Mesendoderm (in vitro differentiated cells): ENCODE results near the gene KRTAP10-2.

Experiments
- DNase-seq: peaks from one replicate; pipeline ENCODE4 v3.0.0; 2013
- H2AK5ac ChIP-seq: 2 replicates; pipeline ENCODE4 v1.6.1; 2013; ENCODE audit warnings: low read length, inconsistent platforms
- H2BK120ac ChIP-seq: 2 replicates; pipeline ENCODE4 v1.6.1; 2013; ENCODE audit warnings: low read depth, mild to moderate bottlenecking, low read length, moderate library complexity, mixed read lengths
- H2BK15ac ChIP-seq: replicated peaks from 2 replicates; pipeline ENCODE4 v1.6.1; 2013; ENCODE audit warnings: low read depth, mild to moderate bottlenecking, moderate library complexity
- H2BK5ac ChIP-seq: 2 replicates; pipeline ENCODE4 v1.6.1; 2013; ENCODE audit warnings: low read length, inconsistent platforms
- H3K18ac ChIP-seq: 2 replicates; pipeline ENCODE4 v1.6.1; 2013; ENCODE audit warnings: mild to moderate bottlenecking, low read length, mixed read lengths
- H3K23ac ChIP-seq: one replicate; pipeline ENCODE4 v1.6.1; 2013; ENCODE audit warnings: low read length
- H3K27ac ChIP-seq: 2 replicates; pipeline ENCODE4 v1.5.1; 2013; ENCODE audit warnings: low read depth, mild to moderate bottlenecking, inconsistent platforms, low read length, moderate library complexity
- H3K27me3 ChIP-seq: 2 replicates; pipeline ENCODE4 v1.6.1; 2013; ENCODE audit warnings: low read length, control low read depth, mild to moderate bottlenecking, inconsistent platforms; ENCODE audit not compliant: insufficient read depth, poor library complexity
- H3K36me3 ChIP-seq: 2 replicates; pipeline ENCODE4 v1.6.1; 2013; ENCODE audit warnings: low read length, inconsistent platforms; ENCODE audit not compliant: control insufficient read depth, insufficient read depth
- H3K4ac ChIP-seq: one replicate; pipeline ENCODE4 v1.6.1; 2013; ENCODE audit warnings: low read depth, mild to moderate bottlenecking, low read length, moderate library complexity
- H3K4me1 ChIP-seq: 2 replicates; pipeline ENCODE4 v1.6.1; 2013; ENCODE audit warnings: low read depth, low read length, inconsistent platforms; ENCODE audit not compliant: control insufficient read depth
- H3K4me2 ChIP-seq: 2 replicates; pipeline ENCODE4 v1.6.1; 2013; ENCODE audit warnings: low read length
- H3K4me3 ChIP-seq: 2 replicates; pipeline ENCODE4 v1.5.1; 2013; ENCODE audit warnings: mild to moderate bottlenecking, low read length
- H3K56ac ChIP-seq: one replicate; pipeline ENCODE4 v1.6.1; 2013; ENCODE audit warnings: low read length
- H3K79me1 ChIP-seq: 2 replicates; pipeline ENCODE4 v1.6.1; 2013; ENCODE audit warnings: low read length, inconsistent platforms
- H3K79me2 ChIP-seq: 2 replicates; pipeline ENCODE4 v1.6.1; 2013; ENCODE audit warnings: mild to moderate bottlenecking, low read length; ENCODE audit not compliant: control insufficient read depth, insufficient read depth
- H3K9ac ChIP-seq: 2 replicates; pipeline ENCODE4 v1.6.1; 2013; ENCODE audit warnings: low read length, inconsistent platforms
- H4K5ac ChIP-seq: one replicate; pipeline ENCODE4 v1.6.1; 2013; ENCODE audit warnings: low read length
- H4K8ac ChIP-seq: one replicate; pipeline ENCODE4 v1.6.1; 2013; ENCODE audit warnings: low read depth, mild to moderate bottlenecking, control low read depth, low read length, moderate library complexity
- WGBS: extraction: QIAGEN DNeasy Blood & Tissue Kit; methylation state at CpG from one replicate; pipeline ENCODE4 v1.1.7; 2013; ENCODE audit warnings: low lambda C conversion rate, missing lambda C conversion rate; ENCODE audit not compliant: insufficient coverage; ENCODE audit errors: extremely low coverage; 5-methylcytosine and 5-hydroxymethylcytosine counted together

Gene KRTAP10-2

DNA sequence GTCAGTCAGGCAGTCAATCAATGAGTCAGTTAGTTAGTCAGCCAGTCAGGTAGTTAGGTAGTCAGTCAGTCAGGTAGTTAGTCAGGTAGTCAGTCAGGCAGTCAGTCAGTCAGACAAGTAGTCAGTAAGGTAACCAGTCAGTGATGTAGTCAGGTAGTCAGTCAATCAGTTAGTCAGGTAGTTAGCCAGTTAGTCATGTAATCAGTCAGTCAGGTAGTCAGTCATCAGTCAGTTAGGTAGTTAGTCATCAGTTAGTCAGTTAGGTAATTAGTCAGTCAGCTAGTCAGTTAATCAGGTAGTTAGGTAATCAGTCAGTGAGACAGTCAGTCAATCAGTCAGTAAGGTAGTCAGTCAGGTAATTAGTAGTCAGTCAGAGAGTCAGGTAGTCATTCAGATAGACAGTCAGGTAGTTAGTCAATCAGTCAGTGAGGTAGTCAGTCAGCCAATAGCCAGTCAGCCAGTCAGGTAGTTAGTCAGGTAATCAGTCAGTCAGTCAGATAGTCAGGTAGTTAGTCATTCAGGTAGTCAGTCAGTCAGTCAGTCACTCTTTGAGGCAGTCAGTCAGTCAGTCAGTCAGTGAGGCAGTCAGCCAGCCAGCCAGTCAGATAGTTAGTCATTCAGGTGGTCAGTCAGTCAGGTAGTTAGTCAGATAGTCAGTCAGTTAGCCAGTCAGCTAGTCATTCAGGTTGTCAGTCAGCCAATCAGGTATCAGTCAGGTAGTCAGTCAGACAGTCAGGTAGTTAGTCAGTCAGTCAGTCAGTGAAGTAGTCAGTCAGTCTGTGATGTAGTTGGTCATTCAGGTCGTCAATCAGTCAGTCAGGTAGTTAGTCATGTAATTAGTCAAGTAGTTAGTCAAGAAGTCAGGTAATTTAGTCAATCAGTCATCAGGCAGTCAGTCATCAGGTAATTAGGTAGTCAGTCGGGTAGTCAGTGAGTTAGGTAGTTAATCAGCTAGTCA is 26.6 kb downstream of the KRTAP10-2 start:
- no peak overlapping the region for H3K4me2 ChIP-seq
- no peak overlapping the region for H3K23ac ChIP-seq
- no peak overlapping the region for H3K18ac ChIP-seq
- DNase-seq: no peak
- H3K9ac ChIP-seq: no peak overlapping the region
- no peak overlapping the region for H2BK15ac ChIP-seq
- no peak overlapping the region for H3K56ac ChIP-seq
- no peak overlapping the region for H3K4ac ChIP-seq
- H3K4me1 ChIP-seq: no peaks in the 10 kb centered on the region
- no peak overlapping the region for H4K5ac ChIP-seq
- no peak overlapping the region for H4K8ac ChIP-seq
- no peak overlapping the region for H2BK120ac ChIP-seq
- H3K79me2 ChIP-seq: no peaks in the 10 kb centered on the region
- H3K27ac ChIP-seq: no peak overlapping the region
- no peak overlapping the region for H3K4me3 ChIP-seq
- H2BK5ac ChIP-seq: no peak overlapping the region
- no peaks in the 10 kb centered on the region for H3K79me1 ChIP-seq
- H3K36me3 ChIP-seq: peaks cover 4% of the 10 kb centered on the region
- no peaks in the 10 kb centered on the region for H3K27me3 ChIP-seq
- no peak overlapping the region for H2AK5ac ChIP-seq
- WGBS: no CpG with 5 or more reads among the region's 2 CpGs

DNA sequence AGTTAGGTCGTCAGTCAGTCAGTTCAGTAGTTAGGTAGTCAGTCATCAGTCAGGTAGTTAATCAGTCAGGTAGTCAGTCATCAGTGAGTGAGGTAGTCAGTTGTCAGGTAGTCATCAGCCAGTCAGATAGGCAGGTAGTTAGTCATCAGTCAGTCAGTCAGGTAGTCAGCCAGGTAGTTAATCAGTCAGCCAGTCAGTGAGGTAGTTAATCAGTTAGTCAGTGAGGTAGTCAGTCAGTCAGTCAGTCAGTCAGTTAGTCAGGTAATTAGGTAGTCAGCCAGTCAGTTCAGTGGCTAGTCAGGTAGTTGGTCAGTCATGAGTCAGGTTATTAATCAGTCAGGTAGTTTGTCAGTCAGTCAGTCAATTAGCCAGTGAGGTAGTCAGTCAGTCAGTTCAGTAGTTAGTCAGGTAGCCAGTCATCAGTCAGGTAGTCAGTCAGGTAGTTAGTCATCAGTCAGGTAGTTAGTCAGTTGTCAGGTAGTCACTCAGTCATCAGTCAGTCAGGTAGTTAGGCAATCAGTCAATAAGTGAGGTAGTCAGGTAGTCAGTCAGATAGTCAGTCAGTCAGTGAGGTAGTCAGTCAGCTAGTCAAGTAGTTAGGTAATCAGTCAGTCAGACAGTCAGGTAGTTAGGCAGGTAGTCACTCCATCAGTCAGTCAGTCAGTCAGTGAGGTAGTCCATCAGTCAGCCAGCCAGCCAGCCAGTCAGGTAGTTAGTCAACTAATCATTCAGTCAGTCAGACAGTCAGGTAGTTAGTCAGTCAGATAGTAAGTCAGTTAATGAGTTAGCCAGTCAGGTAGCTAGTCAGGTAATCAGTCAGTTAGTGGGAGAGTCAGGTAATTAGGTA is 27.5 kb downstream of the KRTAP10-2 start:
- no peak overlapping the region for H4K8ac ChIP-seq
- H3K27me3 ChIP-seq: no peaks in the 10 kb centered on the region
- H2BK15ac ChIP-seq: no peak overlapping the region
- WGBS: no CpG with 5 or more reads among the region's 1 CpG
- H3K4me1 ChIP-seq: no peaks in the 10 kb centered on the region
- peaks cover 4% of the 10 kb centered on the region for H3K36me3 ChIP-seq
- no peak overlapping the region for H3K23ac ChIP-seq
- H3K4me3 ChIP-seq: no peak overlapping the region
- H4K5ac ChIP-seq: no peak overlapping the region
- H3K4ac ChIP-seq: no peak overlapping the region
- no peak overlapping the region for H3K27ac ChIP-seq
- no peak overlapping the region for H3K9ac ChIP-seq
- no peak overlapping the region for H2BK120ac ChIP-seq
- DNase-seq: no peak
- no peak overlapping the region for H3K18ac ChIP-seq
- no peak overlapping the region for H3K4me2 ChIP-seq
- H2AK5ac ChIP-seq: no peak overlapping the region
- no peak overlapping the region for H2BK5ac ChIP-seq
- H3K79me2 ChIP-seq: no peaks in the 10 kb centered on the region
- H3K56ac ChIP-seq: no peak overlapping the region
- H3K79me1 ChIP-seq: no peaks in the 10 kb centered on the region

- Histone ChIP-seq H2AK5ac (no peak overlapping the region), H3K4me1 (no peaks in the 10 kb centered on the region), H3K18ac (no peak overlapping the region), H3K27me3 (no peaks in the 10 kb centered on the region), H2BK120ac (no peak overlapping the region), H3K27ac (no peak overlapping the region), H4K5ac (no peak overlapping the region), H3K4me3 (no peak overlapping the region), H3K79me2 (no peaks in the 10 kb centered on the region), H3K56ac (no peak overlapping the region), H4K8ac (no peak overlapping the region), H3K36me3 (peaks cover 4% of the 10 kb centered on the region), H3K9ac (no peak overlapping the region), H3K4me2 (no peak overlapping the region), H3K23ac (no peak overlapping the region), H2BK5ac (no peak overlapping the region), H3K79me1 (no peaks in the 10 kb centered on the region), H2BK15ac (no peak overlapping the region), H3K4ac (no peak overlapping the region)
- no CpG with 5 or more reads among the region's 1 CpG for WGBS
- DNase-seq: no peak
These were observed 28.5 kb downstream of the KRTAP10-2 start for GRCh38 chr21:44522753-44523204.

GRCh38 chr21:44521928-44522752 is 29.2 kb downstream of the KRTAP10-2 start:
- Histone ChIP-seq H2BK120ac (no peak overlapping the region), H3K36me3 (peaks cover 4% of the 10 kb centered on the region), H3K4ac (no peak overlapping the region), H2BK15ac (no peak overlapping the region), H3K56ac (no peak overlapping the region), H3K79me1 (no peaks in the 10 kb centered on the region), H3K79me2 (no peaks in the 10 kb centered on the region), H4K5ac (no peak overlapping the region), H3K27me3 (no peaks in the 10 kb centered on the region), H3K4me1 (no peaks in the 10 kb centered on the region), H2BK5ac (no peak overlapping the region), H3K4me3 (no peak overlapping the region), H3K9ac (no peak overlapping the region), H3K23ac (no peak overlapping the region), H3K27ac (no peak overlapping the region), H4K8ac (no peak overlapping the region), H2AK5ac (no peak overlapping the region), H3K4me2 (no peak overlapping the region), H3K18ac (no peak overlapping the region)
- no CpG with 5 or more reads among the region's 33 CpGs for WGBS
- no peak for DNase-seq

- Histone ChIP-seq H3K18ac (no peak overlapping the region), H3K27ac (no peak overlapping the region), H4K8ac (no peak overlapping the region), H3K4me3 (no peak overlapping the region), H3K56ac (no peak overlapping the region), H3K23ac (no peak overlapping the region), H3K4me2 (no peak overlapping the region), H2BK5ac (no peak overlapping the region), H3K79me1 (no peaks in the 10 kb centered on the region), H2BK15ac (no peak overlapping the region), H2BK120ac (no peak overlapping the region), H3K27me3 (no peaks in the 10 kb centered on the region), H2AK5ac (no peak overlapping the region), H3K9ac (no peak overlapping the region), H3K36me3 (peaks cover 4% of the 10 kb centered on the region), H3K4me1 (no peaks in the 10 kb centered on the region), H3K4ac (no peak overlapping the region), H4K5ac (no peak overlapping the region), H3K79me2 (no peaks in the 10 kb centered on the region)
- no CpG with 5 or more reads among the region's 22 CpGs for WGBS
- DNase-seq: no peak
These were observed 29.9 kb downstream of the KRTAP10-2 start for GRCh38 chr21:44521301-44521927.
